ENCODE measurements around the gene ZBTB34.

DNA sequence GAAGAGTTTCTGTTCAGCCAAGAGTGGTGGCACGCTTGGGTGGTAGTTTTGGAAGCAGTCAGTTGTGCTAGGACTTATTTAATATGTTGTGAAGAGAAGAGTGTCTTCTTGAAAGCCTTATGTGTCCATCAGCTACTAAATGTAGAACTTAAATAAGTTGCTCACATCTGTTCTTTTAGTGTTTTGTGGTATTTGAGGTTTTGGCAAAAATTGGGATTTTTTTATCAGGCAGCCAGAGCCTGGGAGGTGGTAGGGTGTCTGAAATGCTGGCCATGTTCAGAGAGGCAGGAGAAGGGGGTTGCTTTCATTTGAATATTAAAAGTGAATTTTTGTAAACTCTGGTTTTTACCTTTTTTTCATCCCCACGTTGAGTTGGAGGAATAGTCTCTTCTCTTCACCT, 24.2 kb upstream of the ZBTB34 start:
- TF ChIP-seq POLR2AphosphoS5 (IDR thresholded peaks at IDR 0.05; ENCODE audit: borderline replicate concordance, low read depth, low read length) (no peak), EZH2 (IDR thresholded peaks at IDR 0.05) (no peak), FOXP2 (optimal IDR thresholded peaks at IDR 0.05; ENCODE audit: control extremely low read depth, extremely low read length, insufficient read depth) (no peak)

Measured in SK-N-MC (cell line).